ENCODE measurements around the gene UCK2.

DNA sequence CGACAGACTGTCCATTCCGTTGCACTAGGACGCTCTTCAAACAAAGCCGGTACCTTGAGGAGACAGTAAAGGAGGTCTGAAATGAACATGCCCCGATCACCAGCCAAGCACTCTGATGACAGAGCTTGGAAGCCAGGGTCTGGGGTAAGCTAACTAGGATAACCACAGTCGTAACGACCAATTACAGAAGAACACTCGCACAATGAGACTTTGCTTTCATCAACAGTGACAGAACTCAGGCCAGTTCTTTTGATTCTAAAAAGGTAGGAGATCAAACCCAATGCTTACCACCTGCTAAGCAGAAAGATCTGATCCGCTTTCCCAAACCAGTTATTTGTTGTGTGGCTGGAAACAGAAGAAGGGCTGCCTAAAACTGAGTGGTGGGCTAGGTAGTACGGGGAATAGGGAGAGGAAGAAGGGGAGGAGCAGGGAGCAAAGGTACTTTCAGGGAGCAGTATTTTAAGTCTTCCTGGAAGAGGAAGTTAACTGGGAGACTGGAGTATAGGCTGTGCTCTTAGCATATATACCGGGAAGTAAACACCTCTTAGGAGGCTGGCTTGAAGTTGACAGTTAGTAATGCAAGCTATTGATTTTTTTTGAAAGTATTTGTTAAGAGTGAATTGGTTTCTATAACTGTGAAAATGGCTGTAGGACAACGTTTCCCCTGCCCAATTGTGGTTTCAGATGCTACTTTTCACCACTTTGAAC is 38.4 kb downstream of the UCK2 start:
- TF ChIP-seq, protein P1, sequence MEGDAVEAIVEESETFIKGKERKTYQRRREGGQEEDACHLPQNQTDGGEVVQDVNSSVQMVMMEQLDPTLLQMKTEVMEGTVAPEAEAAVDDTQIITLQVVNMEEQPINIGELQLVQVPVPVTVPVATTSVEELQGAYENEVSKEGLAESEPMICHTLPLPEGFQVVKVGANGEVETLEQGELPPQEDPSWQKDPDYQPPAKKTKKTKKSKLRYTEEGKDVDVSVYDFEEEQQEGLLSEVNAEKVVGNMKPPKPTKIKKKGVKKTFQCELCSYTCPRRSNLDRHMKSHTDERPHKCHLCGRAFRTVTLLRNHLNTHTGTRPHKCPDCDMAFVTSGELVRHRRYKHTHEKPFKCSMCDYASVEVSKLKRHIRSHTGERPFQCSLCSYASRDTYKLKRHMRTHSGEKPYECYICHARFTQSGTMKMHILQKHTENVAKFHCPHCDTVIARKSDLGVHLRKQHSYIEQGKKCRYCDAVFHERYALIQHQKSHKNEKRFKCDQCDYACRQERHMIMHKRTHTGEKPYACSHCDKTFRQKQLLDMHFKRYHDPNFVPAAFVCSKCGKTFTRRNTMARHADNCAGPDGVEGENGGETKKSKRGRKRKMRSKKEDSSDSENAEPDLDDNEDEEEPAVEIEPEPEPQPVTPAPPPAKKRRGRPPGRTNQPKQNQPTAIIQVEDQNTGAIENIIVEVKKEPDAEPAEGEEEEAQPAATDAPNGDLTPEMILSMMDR (IDR thresholded peaks at IDR 0.05), result no peak
- no peak for TF ChIP-seq POLR2A (IDR thresholded peaks at IDR 0.05)

Measured in sigmoid colon (tissue), 3 donors.